IMR-90 (cell line): ENCODE data around the gene POLD1. TPM values are rescaled to one million over a fixed set of nuclear protein-coding genes. Genes with fewer than 3 reads are reported as not detected.

Source experiments
- ATAC-seq: fragments of 200-7000 bp; cut with Tn5 transposase; 2 replicates; pipeline ENCODE4 v1.9.1; 2020; ENCODE audit warnings: low read depth, mild to moderate bottlenecking, moderate library complexity
- BruUV-seq: library from RNA; stranded (reverse); fragments of 400-500 nt; replicated peaks from 2 replicates; lab custom pipeline; 2021; lab: Mats Ljungman, UMichigan
- CTCF ChIA-PET: fragments of 300-600 bp; formaldehyde crosslinking; extraction: SDS; loops from one replicate; lab custom pipeline; 2021; ENCODE audit warnings: antibody characterized with exemption; lab: Yijun Ruan, JAX
- POLR2A ChIA-PET: fragments of 300-600 bp; sonication (Branson Sonifier 250); formaldehyde crosslinking; loops from one replicate; lab custom pipeline; 2022; ENCODE audit warnings: antibody characterized with exemption; ENCODE audit not compliant: unreplicated experiment; lab: Charles Lee
- DNase-seq: peaks from one replicate; pipeline ENCODE4 v3.0.0; 2013
- H2AFZ ChIP-seq: replicated peaks from 2 replicates; pipeline ENCODE3; 2013; ENCODE audit warnings: low read length, mild to moderate bottlenecking; ENCODE audit not compliant: poor library complexity
- H2AK5ac ChIP-seq: 2 replicates; pipeline ENCODE4 v1.6.1; 2013; ENCODE audit warnings: low read depth, low read length, inconsistent platforms
- H2AK9ac ChIP-seq: replicated peaks from 2 replicates; pipeline ENCODE3; 2013; ENCODE audit warnings: mild to moderate bottlenecking, low read depth, low read length, moderate library complexity; ENCODE audit not compliant: poor library complexity
- H2BK120ac ChIP-seq: 2 replicates; pipeline ENCODE4 v1.6.1; 2013; ENCODE audit warnings: low read depth, low read length, inconsistent platforms
- H2BK15ac ChIP-seq: 3 replicates; pipeline ENCODE4 v1.6.1; 2013; ENCODE audit warnings: low read depth, low read length, inconsistent platforms
- H2BK20ac ChIP-seq: 2 replicates; pipeline ENCODE4 v1.6.1; 2013; ENCODE audit warnings: low read depth, mild to moderate bottlenecking, inconsistent platforms, low read length, moderate library complexity
- H2BK5ac ChIP-seq: 2 replicates; pipeline ENCODE4 v1.6.1; 2013; ENCODE audit warnings: mild to moderate bottlenecking, low read depth, low read length, inconsistent platforms; ENCODE audit not compliant: poor library complexity, severe bottlenecking
- H3K14ac ChIP-seq: replicated peaks from 2 replicates; pipeline ENCODE4 v1.6.1; 2013; ENCODE audit warnings: low read depth, low read length, inconsistent platforms
- H3K18ac ChIP-seq: 2 replicates; pipeline ENCODE4 v1.6.1; 2013; ENCODE audit warnings: low read depth, low read length, control low read depth
- H3K23ac ChIP-seq: 2 replicates; pipeline ENCODE4 v1.6.1; 2013; ENCODE audit warnings: low read depth, low read length, inconsistent platforms
- H3K27ac ChIP-seq: 2 replicates; pipeline ENCODE4 v1.5.1; 2013; ENCODE audit warnings: mild to moderate bottlenecking, control low read depth, low read length; ENCODE audit not compliant: insufficient read depth
- H3K27me3 ChIP-seq: 2 replicates; pipeline ENCODE4 v1.6.1; 2013; ENCODE audit warnings: low read length; ENCODE audit not compliant: control insufficient read depth, insufficient read depth
- H3K36me3 ChIP-seq: 2 replicates; pipeline ENCODE4 v1.6.1; 2013; ENCODE audit warnings: low read length, mixed read lengths; ENCODE audit not compliant: control insufficient read depth, insufficient read depth
- H3K4ac ChIP-seq: 2 replicates; pipeline ENCODE4 v1.6.1; 2013; ENCODE audit warnings: low read depth, low read length, inconsistent platforms
- H3K4me1 ChIP-seq: 2 replicates; pipeline ENCODE4 v1.6.1; 2013; ENCODE audit warnings: low read length, mixed read lengths; ENCODE audit not compliant: control insufficient read depth, insufficient read depth
- H3K4me2 ChIP-seq: 2 replicates; pipeline ENCODE4 v1.6.1; 2013; ENCODE audit warnings: low read depth, mild to moderate bottlenecking, control low read depth, low read length, moderate library complexity
- H3K4me3 ChIP-seq: 2 replicates; pipeline ENCODE4 v1.5.1; 2013; ENCODE audit warnings: low read depth, mild to moderate bottlenecking, control low read depth, low read length, moderate library complexity; ENCODE audit not compliant: insufficient read depth
- H3K56ac ChIP-seq: 2 replicates; pipeline ENCODE4 v1.6.1; 2013; ENCODE audit warnings: low read length, inconsistent platforms; ENCODE audit not compliant: insufficient read depth; ENCODE audit errors: extremely low read depth
- H3K79me1 ChIP-seq, 2 experiments: 2 replicates each; pipeline ENCODE4 v1.6.1; 2013; ENCODE audit warnings: low read length in 2 of 2, inconsistent platforms in 1 of 2, low read depth in 1 of 2
- H3K9ac ChIP-seq: 2 replicates; pipeline ENCODE4 v1.6.1; 2013; ENCODE audit warnings: low read depth, low read length, control low read depth
- H3K9me1 ChIP-seq: 2 replicates; pipeline ENCODE4 v1.6.1; 2013; ENCODE audit warnings: low read length, inconsistent platforms; ENCODE audit not compliant: insufficient read depth
- H3K9me3 ChIP-seq: 2 replicates; pipeline ENCODE4 v1.6.1; 2013; ENCODE audit warnings: low read length; ENCODE audit not compliant: control insufficient read depth, insufficient read depth
- H4K20me1 ChIP-seq: 2 replicates; pipeline ENCODE4 v1.6.1; 2013; ENCODE audit warnings: low read length, inconsistent platforms; ENCODE audit not compliant: insufficient read depth
- H4K5ac ChIP-seq: 2 replicates; pipeline ENCODE4 v1.6.1; 2013; ENCODE audit warnings: mild to moderate bottlenecking, low read depth, low read length, control low read depth
- H4K8ac ChIP-seq, 2 experiments: 2 replicates each; pipeline ENCODE4 v1.6.1; 2013; ENCODE audit warnings: low read depth in 2 of 2, low read length in 2 of 2, control low read depth in 1 of 2, inconsistent platforms in 1 of 2
- H4K91ac ChIP-seq: 2 replicates; pipeline ENCODE4 v1.6.1; 2013; ENCODE audit warnings: low read depth, low read length, inconsistent platforms; ENCODE audit not compliant: insufficient read depth
- BHLHE40 ChIP-seq: fragments of 150-350 bp; IDR thresholded peaks from 2 replicates; pipeline ENCODE4 v1.6.1; 2016; ENCODE audit warnings: mild to moderate bottlenecking, low read depth, low read length
- CEBPB ChIP-seq: IDR thresholded peaks from 2 replicates; pipeline ENCODE4 v1.6.1; 2012; ENCODE audit warnings: low read depth, low read length, improper control_type of control experiment
- CHD1 ChIP-seq: IDR thresholded peaks from 2 replicates; pipeline ENCODE4 v1.6.1; 2012; ENCODE audit warnings: low read depth, low read length, improper control_type of control experiment
- CTCF ChIP-seq: conservative IDR thresholded peaks from 2 replicates; pipeline ENCODE4 v1.5.1; 2012; ENCODE audit warnings: mild to moderate bottlenecking, low read depth, low read length, improper control_type of control experiment
- FOS ChIP-seq: fragments of 150-350 bp; IDR thresholded peaks from 2 replicates; pipeline ENCODE4 v1.6.1; 2016; ENCODE audit warnings: low read depth, low read length
- MAFK ChIP-seq: IDR thresholded peaks from 2 replicates; pipeline ENCODE4 v1.6.1; 2012; ENCODE audit warnings: low read depth, low read length, improper control_type of control experiment
- MAZ ChIP-seq: IDR thresholded peaks from 2 replicates; pipeline ENCODE4 v1.6.1; 2012; ENCODE audit warnings: low read depth, mild to moderate bottlenecking, low read length, improper control_type of control experiment, moderate library complexity, borderline replicate concordance
- MXI1 ChIP-seq: IDR thresholded peaks from 2 replicates; pipeline ENCODE4 v1.6.1; 2012; ENCODE audit warnings: low read depth, mild to moderate bottlenecking, low read length, moderate library complexity, borderline replicate concordance
- NFE2L2 ChIP-seq: fragments of 150-350 bp; IDR thresholded peaks from 2 replicates; pipeline ENCODE4 v1.6.1; 2016; ENCODE audit warnings: low read depth, mild to moderate bottlenecking, low read length
- POLR2A ChIP-seq: IDR thresholded peaks from 2 replicates; pipeline ENCODE4 v1.6.1; 2012; ENCODE audit warnings: mild to moderate bottlenecking, low read depth, low read length
- RAD21 ChIP-seq: IDR thresholded peaks from 2 replicates; pipeline ENCODE4 v1.6.1; 2012; ENCODE audit warnings: low read length, improper control_type of control experiment
- RCOR1 ChIP-seq: IDR thresholded peaks from 2 replicates; pipeline ENCODE4 v1.6.1; 2012; ENCODE audit warnings: mild to moderate bottlenecking, low read length, improper control_type of control experiment; ENCODE audit not compliant: insufficient replicate concordance
- RFX5 ChIP-seq: IDR thresholded peaks from 2 replicates; pipeline ENCODE4 v1.8.0; 2012; ENCODE audit warnings: low read depth, mild to moderate bottlenecking, low read length, moderate library complexity
- USF2 ChIP-seq: fragments of 150-350 bp; IDR thresholded peaks from 2 replicates; pipeline ENCODE4 v1.6.1; 2017; ENCODE audit warnings: mild to moderate bottlenecking, antibody characterized with exemption, low read length, low read depth
- WGBS, 2 experiments: methylation state at CpG; one replicate each; pipeline versions ENCODE4 v1.1.5 to v1.1.7; 2013; ENCODE audit warnings: missing lambda C conversion rate in 2 of 2; ENCODE audit not compliant: insufficient read length in 1 of 2; ENCODE audit errors: extremely low coverage in 2 of 2; 5-methylcytosine and 5-hydroxymethylcytosine counted together
- dilution Hi-C: fragments of 300-500 bp; cut with HindIII; formaldehyde crosslinking; loops from one replicate; pipeline ENCODE4 v1.14.3; 2018; ENCODE audit warnings: low sequenced_read_pairs; ENCODE audit not compliant: unreplicated experiment
- in situ Hi-C: fragments of 300-500 bp; cut with MboI; formaldehyde crosslinking; loops from 3 replicates; pipeline ENCODE4 v1.14.3; 2019; ENCODE audit warnings: low sequenced_read_pairs, inconsistent platforms, mixed read lengths
- intact Hi-C: fragments of 100-400 bp; cut with micrococcal nuclease; formaldehyde crosslinking; loops from 2 replicates; pipeline ENCODE4 v1.10.0; 2022
- polyA plus RNA-seq, 3 experiments: library from polyadenylated mRNA; depleted of rRNA; stranded (reverse); fragments of >200 nt; gene quantifications; 2 replicates each; pipeline ENCODE4 v1.2.3, GENCODE V29; 2012; ENCODE audit warnings: low replicate concordance in 1 of 3
- total RNA-seq: library from RNA; depleted of rRNA; stranded (reverse); fragments of >200 nt; gene quantifications from 2 replicates; pipeline ENCODE4 v1.2.3, GENCODE V29; 2012
- TF ChIP-seq, protein P1 (sequence below): fragments of 150-350 bp; IDR thresholded peaks from 2 replicates; pipeline ENCODE4 v1.6.1; 2016; ENCODE audit warnings: low read depth, mild to moderate bottlenecking, low read length, moderate library complexity, borderline replicate concordance

POLD1 gene
- total and polyA plus RNA-seq, 2 of the 4 experiments (the other 2 are of a cell fraction) = 13.8 to 28.9 TPM

DNA sequence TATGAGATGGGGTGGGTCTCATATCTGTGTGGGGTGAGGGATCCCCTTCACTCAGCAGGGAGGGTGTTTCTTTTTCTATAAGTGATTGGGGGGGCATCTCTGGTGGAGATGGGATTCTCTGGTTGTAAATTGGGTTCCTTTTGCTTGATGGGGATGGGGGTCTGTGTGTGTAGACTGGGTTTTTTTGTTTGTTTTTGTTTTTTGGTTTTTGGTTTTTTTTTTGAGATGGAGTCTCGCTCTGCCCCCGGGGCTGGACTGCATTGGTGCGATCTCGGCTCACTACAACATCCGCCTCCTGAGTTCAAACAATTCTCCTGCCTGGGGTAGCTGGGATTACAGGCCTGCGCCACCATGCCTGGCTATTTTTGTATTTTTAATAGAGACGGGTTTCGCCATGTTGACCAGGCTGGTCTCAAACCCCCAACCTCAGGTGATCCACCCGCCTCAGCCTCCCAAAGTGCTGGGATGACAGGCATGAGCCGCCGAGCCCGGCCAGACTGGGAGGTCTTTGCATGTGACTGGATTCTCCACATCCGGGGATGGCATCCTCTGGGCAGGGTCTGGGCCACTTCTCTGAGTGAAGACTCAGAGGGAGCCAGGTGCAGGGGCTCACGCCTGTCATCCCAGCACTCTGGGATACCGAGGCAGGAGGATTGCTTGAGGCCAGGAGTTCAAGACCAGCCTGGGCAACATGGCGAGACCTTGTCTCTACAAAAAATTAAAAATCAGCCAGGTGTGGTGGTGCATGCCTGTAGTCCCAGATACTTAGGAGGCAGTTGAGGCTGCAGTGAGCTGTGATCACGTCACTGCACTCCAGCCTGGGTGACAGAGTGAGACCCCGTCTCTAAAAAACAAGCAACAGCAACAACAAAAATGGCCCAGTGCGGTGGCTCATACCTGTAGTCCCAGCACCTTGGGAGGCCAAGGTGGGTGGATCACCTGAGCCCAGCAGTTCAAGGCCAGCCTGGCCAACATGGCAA is 49.3 kb downstream of the POLD1 start:
- no peak overlapping the region for H3K4me3 ChIP-seq
- H2BK120ac ChIP-seq = no peak overlapping the region
- H4K20me1 ChIP-seq = no peaks in the 10 kb centered on the region
- peaks cover 35% of the 10 kb centered on the region for H3K27me3 ChIP-seq
- intact Hi-C loops = no loop called here
- 0 out of 2 replicates have a peak, but pooled peaks cover 3% of the 10 kb centered on the region for H3K4me1 ChIP-seq
- no peak overlapping the region for H2BK20ac ChIP-seq
- no peak overlapping the region for H2AK5ac ChIP-seq
- DNase-seq (no peak), ATAC-seq (no peak)
- H4K8ac ChIP-seq = no peak overlapping the region
- no peak overlapping the region for H2AFZ ChIP-seq
- 81% methylated on average over 3 of the region's 19 CpGs; no CpG with 5 or more reads in 1 of the 2 experiments for WGBS, 2 experiments
- dilution Hi-C loops = no loop called here
- no peak overlapping the region for H4K91ac ChIP-seq
- H3K4ac ChIP-seq = no peak overlapping the region
- H3K4me2 ChIP-seq = no peak overlapping the region
- no peak overlapping the region for H3K18ac ChIP-seq
- no peaks in the 10 kb centered on the region for H3K9me3 ChIP-seq
- no TSS peak for BruUV-seq
- H3K14ac ChIP-seq = no peak overlapping the region
- H2BK15ac ChIP-seq = no peak overlapping the region
- no peak overlapping the region for H3K9ac ChIP-seq
- ChIA-PET CTCF (no interaction called here), POLR2A (no interaction called here)
- no peak overlapping the region for H3K27ac ChIP-seq
- H4K5ac ChIP-seq = no peak overlapping the region
- H2AK9ac ChIP-seq = no peak overlapping the region
- in situ Hi-C loops = no loop called here
- H3K56ac ChIP-seq = no peak overlapping the region
- H2BK5ac ChIP-seq = no peak overlapping the region
- no peak overlapping the region for H3K23ac ChIP-seq
- H3K9me1 ChIP-seq = no peaks in the 10 kb centered on the region
- no peaks in the 10 kb centered on the region for H3K79me1 ChIP-seq
- no peaks in the 10 kb centered on the region for H3K36me3 ChIP-seq
- TF ChIP-seq CHD1 (no peak), POLR2A (no peak), MAZ (no peak), NFE2L2 (no peak), USF2 (no peak), CEBPB (no peak), MXI1 (no peak), BHLHE40 (no peak), FOS (no peak), MAFK (no peak), RAD21 (no peak), RCOR1 (no peak), RFX5 (no peak), CTCF (no peak)
- TF ChIP-seq, protein P1, sequence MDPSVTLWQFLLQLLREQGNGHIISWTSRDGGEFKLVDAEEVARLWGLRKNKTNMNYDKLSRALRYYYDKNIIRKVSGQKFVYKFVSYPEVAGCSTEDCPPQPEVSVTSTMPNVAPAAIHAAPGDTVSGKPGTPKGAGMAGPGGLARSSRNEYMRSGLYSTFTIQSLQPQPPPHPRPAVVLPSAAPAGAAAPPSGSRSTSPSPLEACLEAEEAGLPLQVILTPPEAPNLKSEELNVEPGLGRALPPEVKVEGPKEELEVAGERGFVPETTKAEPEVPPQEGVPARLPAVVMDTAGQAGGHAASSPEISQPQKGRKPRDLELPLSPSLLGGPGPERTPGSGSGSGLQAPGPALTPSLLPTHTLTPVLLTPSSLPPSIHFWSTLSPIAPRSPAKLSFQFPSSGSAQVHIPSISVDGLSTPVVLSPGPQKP = no peak
